ENCODE results near the gene S100A2.
"Not testable (repeated sequence)": the region's sequence is repeated elsewhere in the genome, so short reads cannot be mapped to it uniquely, and the experiment has no call there.

- TF ChIP-seq, protein P1, sequence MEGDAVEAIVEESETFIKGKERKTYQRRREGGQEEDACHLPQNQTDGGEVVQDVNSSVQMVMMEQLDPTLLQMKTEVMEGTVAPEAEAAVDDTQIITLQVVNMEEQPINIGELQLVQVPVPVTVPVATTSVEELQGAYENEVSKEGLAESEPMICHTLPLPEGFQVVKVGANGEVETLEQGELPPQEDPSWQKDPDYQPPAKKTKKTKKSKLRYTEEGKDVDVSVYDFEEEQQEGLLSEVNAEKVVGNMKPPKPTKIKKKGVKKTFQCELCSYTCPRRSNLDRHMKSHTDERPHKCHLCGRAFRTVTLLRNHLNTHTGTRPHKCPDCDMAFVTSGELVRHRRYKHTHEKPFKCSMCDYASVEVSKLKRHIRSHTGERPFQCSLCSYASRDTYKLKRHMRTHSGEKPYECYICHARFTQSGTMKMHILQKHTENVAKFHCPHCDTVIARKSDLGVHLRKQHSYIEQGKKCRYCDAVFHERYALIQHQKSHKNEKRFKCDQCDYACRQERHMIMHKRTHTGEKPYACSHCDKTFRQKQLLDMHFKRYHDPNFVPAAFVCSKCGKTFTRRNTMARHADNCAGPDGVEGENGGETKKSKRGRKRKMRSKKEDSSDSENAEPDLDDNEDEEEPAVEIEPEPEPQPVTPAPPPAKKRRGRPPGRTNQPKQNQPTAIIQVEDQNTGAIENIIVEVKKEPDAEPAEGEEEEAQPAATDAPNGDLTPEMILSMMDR (conservative IDR thresholded peaks at IDR 0.05), result not testable (repeated sequence)
- TF ChIP-seq EZH2 (IDR thresholded peaks at IDR 0.05; ENCODE audit: low read depth), result not testable (repeated sequence)
Measured at GRCh38 chr1:153575081-153575491, 9.4 kb upstream of the S100A2 start.

Measured in PC-9 (cell line).